ENCODE measurements around the gene ADGRG7. TPM values are rescaled to one million over a fixed set of nuclear protein-coding genes. Genes with fewer than 3 reads are reported as not detected.

Gene ADGRG7
- total RNA-seq, 2 experiments from 2014 or later, result not detected

DNA sequence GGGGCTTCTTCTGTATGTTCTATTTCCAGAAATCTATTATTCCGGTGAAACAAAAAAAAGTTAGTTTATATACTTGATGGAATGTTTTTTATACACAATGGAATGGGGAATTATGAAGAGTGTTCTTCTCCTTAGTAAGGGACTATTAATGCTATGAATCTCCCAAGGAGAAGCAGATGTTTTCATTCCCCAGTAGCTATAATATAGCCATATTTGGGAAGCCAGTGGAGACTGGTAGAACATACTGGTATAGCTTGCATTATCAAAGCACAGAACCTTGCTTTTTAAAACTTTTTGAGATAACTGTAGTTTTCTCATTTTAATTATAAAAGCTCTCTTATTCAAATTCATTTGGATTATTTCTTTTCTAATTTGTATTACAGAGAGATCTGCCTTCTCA lies 38.3 kb downstream of the ADGRG7 start:
- Histone ChIP-seq H3K4me2 (ENCODE audit: low read length) (no peak overlapping the region), H3K79me2 (ENCODE audit: insufficient read depth, low read depth, low read length) (no peaks in the 10 kb centered on the region), H2AFZ (ENCODE audit: low read length) (no peak overlapping the region), H3K4me3 (ENCODE audit: low read depth, low read length, poor library complexity, severe bottlenecking) (no peak overlapping the region), H3K36me3 (ENCODE audit: insufficient read depth, low read length) (no peaks in the 10 kb centered on the region), H3K4me1 (ENCODE audit: insufficient read depth, low read length, poor library complexity, severe bottlenecking) (no peaks in the 10 kb centered on the region), H3K9me2 (ENCODE audit: insufficient read depth, low read length) (no peaks in the 10 kb centered on the region), H3K9me3 (ENCODE audit: low read length) (no peaks in the 10 kb centered on the region), H4K20me1 (ENCODE audit: insufficient read depth, low read length) (no peaks in the 10 kb centered on the region), H3K27ac (ENCODE audit: low read depth, low read length, poor library complexity, severe bottlenecking) (no peak overlapping the region)
- POLR2A ChIA-PET, result interaction anchor here (0.5 to 1.0 kb wide), 4 partner anchors 13 to 697 kb away, joined by 3 to 9 read pairs (median 4); no protein-coding TSS in a partner anchor
- no TSS peak for BruUV-seq (replicated peaks)
- intact Hi-C loops (cut with micrococcal nuclease; ENCODE audit: unreplicated experiment), result no loop called here
- DNase-seq (ENCODE audit: low spot score), result no peak
- TF ChIP-seq EZH2phosphoT487 (IDR thresholded peaks at IDR 0.05; ENCODE audit: borderline replicate concordance, low read depth, low read length), result no peak
- TF ChIP-seq, protein P1, sequence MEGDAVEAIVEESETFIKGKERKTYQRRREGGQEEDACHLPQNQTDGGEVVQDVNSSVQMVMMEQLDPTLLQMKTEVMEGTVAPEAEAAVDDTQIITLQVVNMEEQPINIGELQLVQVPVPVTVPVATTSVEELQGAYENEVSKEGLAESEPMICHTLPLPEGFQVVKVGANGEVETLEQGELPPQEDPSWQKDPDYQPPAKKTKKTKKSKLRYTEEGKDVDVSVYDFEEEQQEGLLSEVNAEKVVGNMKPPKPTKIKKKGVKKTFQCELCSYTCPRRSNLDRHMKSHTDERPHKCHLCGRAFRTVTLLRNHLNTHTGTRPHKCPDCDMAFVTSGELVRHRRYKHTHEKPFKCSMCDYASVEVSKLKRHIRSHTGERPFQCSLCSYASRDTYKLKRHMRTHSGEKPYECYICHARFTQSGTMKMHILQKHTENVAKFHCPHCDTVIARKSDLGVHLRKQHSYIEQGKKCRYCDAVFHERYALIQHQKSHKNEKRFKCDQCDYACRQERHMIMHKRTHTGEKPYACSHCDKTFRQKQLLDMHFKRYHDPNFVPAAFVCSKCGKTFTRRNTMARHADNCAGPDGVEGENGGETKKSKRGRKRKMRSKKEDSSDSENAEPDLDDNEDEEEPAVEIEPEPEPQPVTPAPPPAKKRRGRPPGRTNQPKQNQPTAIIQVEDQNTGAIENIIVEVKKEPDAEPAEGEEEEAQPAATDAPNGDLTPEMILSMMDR (conservative IDR thresholded peaks at IDR 0.05; ENCODE audit: low read length), result no peak
- CTCF ChIA-PET (ENCODE audit: unreplicated experiment), result no interaction called here

DNA sequence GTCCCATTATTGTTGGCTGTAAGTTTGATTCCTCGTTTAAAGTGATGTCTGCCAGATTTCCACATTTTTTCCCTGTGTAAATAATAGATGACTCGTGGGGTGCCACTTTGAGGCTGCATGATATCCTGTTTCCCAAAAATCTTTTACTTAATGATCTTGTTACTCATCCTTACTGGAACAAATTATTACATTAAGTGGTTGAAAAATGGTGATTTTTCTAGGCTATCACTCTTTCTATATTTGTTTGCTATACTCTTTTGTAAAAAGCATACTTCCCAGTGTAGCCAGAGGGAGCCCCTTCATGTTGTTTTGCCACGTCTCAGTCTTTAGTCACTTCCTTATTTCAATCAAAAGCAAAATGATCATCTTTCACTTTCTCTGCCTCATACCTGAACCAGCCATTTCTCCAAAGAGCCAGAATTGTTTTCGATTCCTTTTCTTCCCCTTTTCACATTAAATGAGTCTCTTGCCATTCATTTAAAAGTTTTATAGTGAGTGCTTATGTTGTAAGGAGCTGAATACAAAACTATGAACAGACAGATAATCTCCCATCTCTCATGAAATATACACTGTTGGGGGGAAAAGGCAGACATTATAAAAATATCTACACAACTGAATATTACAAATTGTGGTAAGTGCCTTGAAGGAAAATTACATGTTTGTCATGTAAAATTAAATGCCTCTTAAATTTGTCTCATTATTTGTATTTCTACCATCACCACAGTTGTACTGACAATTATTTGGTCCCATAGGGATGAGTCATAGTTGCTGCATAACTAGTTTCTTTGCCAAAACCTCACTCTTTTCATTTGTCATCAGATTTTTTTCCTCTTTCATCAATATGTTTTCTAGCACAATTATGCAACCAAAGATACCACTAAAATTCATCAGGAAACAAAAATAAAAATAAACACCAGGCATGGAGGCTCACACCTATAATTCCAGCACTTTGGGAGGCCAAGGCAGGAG lies 41.5 kb downstream of the ADGRG7 start:
- Histone ChIP-seq H3K9me3 (ENCODE audit: low read length) (no peaks in the 10 kb centered on the region), H3K4me2 (ENCODE audit: low read length) (no peak overlapping the region), H4K20me1 (ENCODE audit: insufficient read depth, low read length) (no peaks in the 10 kb centered on the region), H2AFZ (ENCODE audit: low read length) (peak overlapping the region; percentile 49), H3K27ac (ENCODE audit: low read depth, low read length, poor library complexity, severe bottlenecking) (no peak overlapping the region), H3K79me2 (ENCODE audit: insufficient read depth, low read depth, low read length) (no peaks in the 10 kb centered on the region), H3K4me1 (ENCODE audit: insufficient read depth, low read length, poor library complexity, severe bottlenecking) (no peaks in the 10 kb centered on the region), H3K4me3 (ENCODE audit: low read depth, low read length, poor library complexity, severe bottlenecking) (no peak overlapping the region), H3K9me2 (ENCODE audit: insufficient read depth, low read length) (no peaks in the 10 kb centered on the region), H3K36me3 (ENCODE audit: insufficient read depth, low read length) (no peaks in the 10 kb centered on the region)
- peak; percentile 10 for DNase-seq (ENCODE audit: low spot score)
- no TSS peak for BruUV-seq (replicated peaks)
- no peak for TF ChIP-seq EZH2phosphoT487 (IDR thresholded peaks at IDR 0.05; ENCODE audit: borderline replicate concordance, low read depth, low read length)
- TF ChIP-seq, protein P1 (conservative IDR thresholded peaks at IDR 0.05; ENCODE audit: low read length), result peak; percentile 44
- ChIA-PET CTCF (ENCODE audit: unreplicated experiment) (no interaction called here), POLR2A (interaction anchor here (0.6 to 0.7 kb wide), 2 partner anchors 72 to 301 kb away, joined by 3 to 4 read pairs; no protein-coding TSS in a partner anchor)
- intact Hi-C loops (cut with micrococcal nuclease; ENCODE audit: unreplicated experiment), result no loop called here

All from OCI-LY7 (cell line).